Upper lobe of left lung (tissue), 4 donors: Measurements from ENCODE around the gene CYP4F2.

Source experiments
- EP300 ChIP-seq, 4 donors: sonication (generic); formaldehyde crosslinking; IDR thresholded peaks; one replicate each; pipeline ENCODE4 v1.5.1; 2017; ENCODE audit warnings: antibody characterized with exemption in 4 of 4, control low read depth in 2 of 4
- POLR2A ChIP-seq, 4 donors: fragments of 450-650 bp; IDR thresholded peaks; one replicate each; pipeline ENCODE4 v1.5.1; 2016 to 2017; ENCODE audit warnings: antibody characterized with exemption in 4 of 4, mild to moderate bottlenecking in 2 of 4
- POLR2AphosphoS5 ChIP-seq, 2 donors: sonication (generic); formaldehyde crosslinking; IDR thresholded peaks; one replicate each; pipeline ENCODE4 v1.5.1; 2017; ENCODE audit warnings: antibody characterized with exemption in 2 of 2
- TF ChIP-seq, protein P1 (sequence below), 6 experiments: fragments of 450-650 bp in 4 of 6; fragments of 200-600 bp in 2 of 6; sonication (generic) in 2 of 6; IDR thresholded peaks; one replicate each; pipeline ENCODE4 v1.5.1; 2016 to 2019; ENCODE audit warnings: antibody characterized with exemption in 6 of 6

DNA sequence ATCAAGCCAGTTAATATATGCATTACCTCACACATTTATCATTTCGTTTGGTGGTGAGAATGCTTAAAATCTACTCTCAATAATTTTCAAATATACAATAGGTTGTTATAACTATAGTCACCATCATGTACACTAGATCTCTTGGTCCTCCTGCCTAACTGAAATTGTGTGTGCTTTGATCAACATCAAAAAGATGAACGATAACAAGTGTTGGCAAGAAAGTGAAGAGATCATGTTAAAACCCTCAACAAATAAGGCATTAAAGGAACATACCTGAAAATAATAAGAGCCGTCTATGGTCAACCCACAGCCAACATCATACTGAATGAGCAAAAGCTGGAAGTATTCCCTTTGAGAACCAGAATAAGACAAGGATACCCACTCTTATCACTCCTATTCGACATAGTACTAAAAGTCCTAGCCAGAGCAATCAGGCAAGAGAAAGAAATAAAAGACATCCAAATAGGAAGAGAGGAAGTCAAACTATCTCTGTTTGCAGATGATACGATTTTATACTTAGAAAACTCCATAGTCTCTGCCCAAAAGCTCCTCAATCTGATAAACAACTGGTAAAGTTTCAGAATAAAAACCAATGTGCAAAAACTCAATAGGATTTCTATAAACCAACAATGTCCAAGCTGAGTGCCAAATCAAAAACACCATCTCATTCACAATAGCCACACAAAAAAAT, 54.5 kb downstream of the CYP4F2 start:
- TF ChIP-seq, protein P1, sequence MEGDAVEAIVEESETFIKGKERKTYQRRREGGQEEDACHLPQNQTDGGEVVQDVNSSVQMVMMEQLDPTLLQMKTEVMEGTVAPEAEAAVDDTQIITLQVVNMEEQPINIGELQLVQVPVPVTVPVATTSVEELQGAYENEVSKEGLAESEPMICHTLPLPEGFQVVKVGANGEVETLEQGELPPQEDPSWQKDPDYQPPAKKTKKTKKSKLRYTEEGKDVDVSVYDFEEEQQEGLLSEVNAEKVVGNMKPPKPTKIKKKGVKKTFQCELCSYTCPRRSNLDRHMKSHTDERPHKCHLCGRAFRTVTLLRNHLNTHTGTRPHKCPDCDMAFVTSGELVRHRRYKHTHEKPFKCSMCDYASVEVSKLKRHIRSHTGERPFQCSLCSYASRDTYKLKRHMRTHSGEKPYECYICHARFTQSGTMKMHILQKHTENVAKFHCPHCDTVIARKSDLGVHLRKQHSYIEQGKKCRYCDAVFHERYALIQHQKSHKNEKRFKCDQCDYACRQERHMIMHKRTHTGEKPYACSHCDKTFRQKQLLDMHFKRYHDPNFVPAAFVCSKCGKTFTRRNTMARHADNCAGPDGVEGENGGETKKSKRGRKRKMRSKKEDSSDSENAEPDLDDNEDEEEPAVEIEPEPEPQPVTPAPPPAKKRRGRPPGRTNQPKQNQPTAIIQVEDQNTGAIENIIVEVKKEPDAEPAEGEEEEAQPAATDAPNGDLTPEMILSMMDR (IDR thresholded peaks at IDR 0.05) = no peak
- TF ChIP-seq EP300 (IDR thresholded peaks at IDR 0.05) = no peak
- TF ChIP-seq POLR2A (IDR thresholded peaks at IDR 0.05) = no peak
- no peak for TF ChIP-seq POLR2AphosphoS5 (IDR thresholded peaks at IDR 0.05)
